ENCODE measurements around the gene MED13L. TPM values are rescaled to one million over a fixed set of nuclear protein-coding genes. Genes with fewer than 3 reads are reported as not detected.

MED13L gene
- total and polyA plus RNA-seq, 4 donors: 7.9 to 94.0 (median 37.7) TPM

DNA sequence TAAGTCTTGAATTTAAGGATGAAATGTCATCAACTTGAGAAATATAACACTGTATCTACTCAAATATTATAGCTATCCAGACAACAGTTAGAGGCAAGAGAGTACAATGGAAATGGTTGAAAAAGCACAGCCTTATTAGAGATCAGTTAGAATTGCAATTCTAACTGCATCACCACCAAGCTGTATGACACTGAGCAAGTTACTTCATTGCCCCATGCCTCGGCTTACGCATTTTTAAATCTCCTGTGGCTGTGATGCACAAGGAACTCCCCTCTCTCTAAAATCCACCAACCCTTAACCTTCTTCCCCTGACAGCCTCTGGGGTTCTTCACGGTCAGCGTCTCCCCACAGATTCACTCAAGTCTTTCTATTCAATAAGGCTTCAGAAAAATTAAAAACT lies 75.1 kb downstream of the MED13L start:
- H3K36me3 ChIP-seq (ENCODE audit: control insufficient read depth in 4 of 4, insufficient read depth in 3 of 4, low read depth in 1 of 4, low read length in 3 of 4): no peaks in the 10 kb centered on the region
- no peaks in the 10 kb centered on the region for H3K27me3 ChIP-seq (ENCODE audit: control insufficient read depth in 4 of 4, insufficient read depth in 4 of 4, low read length in 3 of 4)
- WGBS: 96% methylated on average over 4 of the region's 4 CpGs
- no peak overlapping the region for H3K4me3 ChIP-seq (ENCODE audit: low read depth in 1 of 3, low read length in 3 of 3)
- H3K27ac ChIP-seq (ENCODE audit: low read depth in 1 of 2, low read length in 2 of 2): no peak overlapping the region
- TF ChIP-seq, protein P1, sequence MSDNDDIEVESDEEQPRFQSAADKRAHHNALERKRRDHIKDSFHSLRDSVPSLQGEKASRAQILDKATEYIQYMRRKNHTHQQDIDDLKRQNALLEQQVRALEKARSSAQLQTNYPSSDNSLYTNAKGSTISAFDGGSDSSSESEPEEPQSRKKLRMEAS (IDR thresholded peaks at IDR 0.05): no peak
- TF ChIP-seq YY1 (IDR thresholded peaks at IDR 0.05): no peak
- no peak for TF ChIP-seq RXRA (IDR thresholded peaks at IDR 0.05)
- TF ChIP-seq TAF1 (conservative IDR thresholded peaks at IDR 0.05): no peak
- no peak for TF ChIP-seq JUND (IDR thresholded peaks at IDR 0.05)
- no peak for DNase-seq (ENCODE audit: low spot score)
- no peak overlapping the region for H3K9ac ChIP-seq (ENCODE audit: low read depth in 1 of 2, low read length in 2 of 2)
- no peaks in the 10 kb centered on the region for H3K9me3 ChIP-seq (ENCODE audit: control insufficient read depth in 4 of 4, low read length in 3 of 4)
- peaks cover 0 to 4% (median 1%) of the 10 kb centered on the region in 4 donors for H3K4me1 ChIP-seq (ENCODE audit: control insufficient read depth in 4 of 4, insufficient read depth in 4 of 4, low read length in 3 of 4)

DNA sequence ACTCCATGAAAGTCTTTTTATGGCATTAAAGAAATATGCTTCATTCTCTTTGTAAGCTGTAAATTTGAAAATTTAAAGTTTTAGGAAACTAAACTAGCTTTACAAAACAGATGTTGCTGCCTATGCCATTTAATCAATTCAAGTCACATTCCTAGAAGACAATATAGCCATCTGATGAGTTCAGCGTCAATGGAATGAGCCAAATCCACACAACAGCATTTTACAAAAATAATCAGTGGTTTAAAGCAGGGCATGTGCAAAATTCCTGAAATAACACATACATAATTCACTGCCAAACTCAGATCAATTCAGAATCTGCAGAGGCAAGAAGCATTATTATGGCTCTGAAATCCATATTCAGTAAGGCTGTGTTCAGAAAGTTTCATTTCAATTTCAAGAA lies 75.6 kb downstream of the MED13L start:
- Histone ChIP-seq H3K4me3 (ENCODE audit: low read depth in 1 of 3, low read length in 3 of 3) (no peak overlapping the region), H3K9ac (ENCODE audit: low read depth in 1 of 2, low read length in 2 of 2) (no peak overlapping the region), H3K27ac (ENCODE audit: low read depth in 1 of 2, low read length in 2 of 2) (no peak overlapping the region), H3K9me3 (ENCODE audit: control insufficient read depth in 4 of 4, low read length in 3 of 4) (no peaks in the 10 kb centered on the region), H3K4me1 (ENCODE audit: control insufficient read depth in 4 of 4, insufficient read depth in 4 of 4, low read length in 3 of 4) (peaks cover 0 to 4% (median 1%) of the 10 kb centered on the region in 4 donors), H3K27me3 (ENCODE audit: control insufficient read depth in 4 of 4, insufficient read depth in 4 of 4, low read length in 3 of 4) (no peaks in the 10 kb centered on the region), H3K36me3 (ENCODE audit: control insufficient read depth in 4 of 4, insufficient read depth in 3 of 4, low read depth in 1 of 4, low read length in 3 of 4) (no peaks in the 10 kb centered on the region)
- WGBS: 97% methylated on average over 1 of the region's 1 CpG
- no peak for TF ChIP-seq RAD21 (IDR thresholded peaks at IDR 0.05)
- no peak for TF ChIP-seq EGR1 (IDR thresholded peaks at IDR 0.05; ENCODE audit: low read depth in 2 of 2)
- TF ChIP-seq, protein P1 (IDR thresholded peaks at IDR 0.05): no peak
- no peak for TF ChIP-seq FOXA1 (IDR thresholded peaks at IDR 0.05)
- TF ChIP-seq GABPA (IDR thresholded peaks at IDR 0.05 in 1 of 2, conservative IDR thresholded peaks at IDR 0.05 in 1 of 2): no peak
- TF ChIP-seq RXRA (IDR thresholded peaks at IDR 0.05): no peak
- TF ChIP-seq YY1 (IDR thresholded peaks at IDR 0.05): no peak
- TF ChIP-seq TAF1 (conservative IDR thresholded peaks at IDR 0.05): no peak
- no peak for TF ChIP-seq HNF4A (conservative IDR thresholded peaks at IDR 0.05)
- no peak for TF ChIP-seq JUND (IDR thresholded peaks at IDR 0.05)
- TF ChIP-seq, protein P2, sequence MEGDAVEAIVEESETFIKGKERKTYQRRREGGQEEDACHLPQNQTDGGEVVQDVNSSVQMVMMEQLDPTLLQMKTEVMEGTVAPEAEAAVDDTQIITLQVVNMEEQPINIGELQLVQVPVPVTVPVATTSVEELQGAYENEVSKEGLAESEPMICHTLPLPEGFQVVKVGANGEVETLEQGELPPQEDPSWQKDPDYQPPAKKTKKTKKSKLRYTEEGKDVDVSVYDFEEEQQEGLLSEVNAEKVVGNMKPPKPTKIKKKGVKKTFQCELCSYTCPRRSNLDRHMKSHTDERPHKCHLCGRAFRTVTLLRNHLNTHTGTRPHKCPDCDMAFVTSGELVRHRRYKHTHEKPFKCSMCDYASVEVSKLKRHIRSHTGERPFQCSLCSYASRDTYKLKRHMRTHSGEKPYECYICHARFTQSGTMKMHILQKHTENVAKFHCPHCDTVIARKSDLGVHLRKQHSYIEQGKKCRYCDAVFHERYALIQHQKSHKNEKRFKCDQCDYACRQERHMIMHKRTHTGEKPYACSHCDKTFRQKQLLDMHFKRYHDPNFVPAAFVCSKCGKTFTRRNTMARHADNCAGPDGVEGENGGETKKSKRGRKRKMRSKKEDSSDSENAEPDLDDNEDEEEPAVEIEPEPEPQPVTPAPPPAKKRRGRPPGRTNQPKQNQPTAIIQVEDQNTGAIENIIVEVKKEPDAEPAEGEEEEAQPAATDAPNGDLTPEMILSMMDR (IDR thresholded peaks at IDR 0.05; ENCODE audit: low read depth, low read length, missing input control): no peak
- TF ChIP-seq HNF4G (IDR thresholded peaks at IDR 0.05): no peak
- TF ChIP-seq, protein P3, sequence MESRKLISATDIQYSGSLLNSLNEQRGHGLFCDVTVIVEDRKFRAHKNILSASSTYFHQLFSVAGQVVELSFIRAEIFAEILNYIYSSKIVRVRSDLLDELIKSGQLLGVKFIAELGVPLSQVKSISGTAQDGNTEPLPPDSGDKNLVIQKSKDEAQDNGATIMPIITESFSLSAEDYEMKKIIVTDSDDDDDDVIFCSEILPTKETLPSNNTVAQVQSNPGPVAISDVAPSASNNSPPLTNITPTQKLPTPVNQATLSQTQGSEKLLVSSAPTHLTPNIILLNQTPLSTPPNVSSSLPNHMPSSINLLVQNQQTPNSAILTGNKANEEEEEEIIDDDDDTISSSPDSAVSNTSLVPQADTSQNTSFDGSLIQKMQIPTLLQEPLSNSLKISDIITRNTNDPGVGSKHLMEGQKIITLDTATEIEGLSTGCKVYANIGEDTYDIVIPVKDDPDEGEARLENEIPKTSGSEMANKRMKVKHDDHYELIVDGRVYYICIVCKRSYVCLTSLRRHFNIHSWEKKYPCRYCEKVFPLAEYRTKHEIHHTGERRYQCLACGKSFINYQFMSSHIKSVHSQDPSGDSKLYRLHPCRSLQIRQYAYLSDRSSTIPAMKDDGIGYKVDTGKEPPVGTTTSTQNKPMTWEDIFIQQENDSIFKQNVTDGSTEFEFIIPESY (IDR thresholded peaks at IDR 0.05): no peak
- TF ChIP-seq, protein P4, sequence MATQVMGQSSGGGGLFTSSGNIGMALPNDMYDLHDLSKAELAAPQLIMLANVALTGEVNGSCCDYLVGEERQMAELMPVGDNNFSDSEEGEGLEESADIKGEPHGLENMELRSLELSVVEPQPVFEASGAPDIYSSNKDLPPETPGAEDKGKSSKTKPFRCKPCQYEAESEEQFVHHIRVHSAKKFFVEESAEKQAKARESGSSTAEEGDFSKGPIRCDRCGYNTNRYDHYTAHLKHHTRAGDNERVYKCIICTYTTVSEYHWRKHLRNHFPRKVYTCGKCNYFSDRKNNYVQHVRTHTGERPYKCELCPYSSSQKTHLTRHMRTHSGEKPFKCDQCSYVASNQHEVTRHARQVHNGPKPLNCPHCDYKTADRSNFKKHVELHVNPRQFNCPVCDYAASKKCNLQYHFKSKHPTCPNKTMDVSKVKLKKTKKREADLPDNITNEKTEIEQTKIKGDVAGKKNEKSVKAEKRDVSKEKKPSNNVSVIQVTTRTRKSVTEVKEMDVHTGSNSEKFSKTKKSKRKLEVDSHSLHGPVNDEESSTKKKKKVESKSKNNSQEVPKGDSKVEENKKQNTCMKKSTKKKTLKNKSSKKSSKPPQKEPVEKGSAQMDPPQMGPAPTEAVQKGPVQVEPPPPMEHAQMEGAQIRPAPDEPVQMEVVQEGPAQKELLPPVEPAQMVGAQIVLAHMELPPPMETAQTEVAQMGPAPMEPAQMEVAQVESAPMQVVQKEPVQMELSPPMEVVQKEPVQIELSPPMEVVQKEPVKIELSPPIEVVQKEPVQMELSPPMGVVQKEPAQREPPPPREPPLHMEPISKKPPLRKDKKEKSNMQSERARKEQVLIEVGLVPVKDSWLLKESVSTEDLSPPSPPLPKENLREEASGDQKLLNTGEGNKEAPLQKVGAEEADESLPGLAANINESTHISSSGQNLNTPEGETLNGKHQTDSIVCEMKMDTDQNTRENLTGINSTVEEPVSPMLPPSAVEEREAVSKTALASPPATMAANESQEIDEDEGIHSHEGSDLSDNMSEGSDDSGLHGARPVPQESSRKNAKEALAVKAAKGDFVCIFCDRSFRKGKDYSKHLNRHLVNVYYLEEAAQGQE (IDR thresholded peaks at IDR 0.05): no peak
- DNase-seq (ENCODE audit: low spot score): no peak
